ENCODE measurements around the gene IL12B. TPM values are rescaled to one million over a fixed set of nuclear protein-coding genes. Genes with fewer than 3 reads are reported as not detected.
"Not testable (repeated sequence)": the region's sequence is repeated elsewhere in the genome, so short reads cannot be mapped to it uniquely, and the experiment has no call there.

Gene IL12B
- total RNA-seq, 1 experiment from 2014 or later: not detected

- in situ Hi-C loops (cut with HindIII; ENCODE audit: low pct_unique_long_range_greater_than_20kb, low sequenced_read_pairs) (no loop called here), intact Hi-C loops (cut with micrococcal nuclease; ENCODE audit: unreplicated experiment) (no loop called here)
- no peak for DNase-seq (ENCODE audit: low read depth, low spot score)
- CTCF ChIA-PET: no interaction called here
- no TSS peak for BruUV-seq (replicated peaks)
- TF ChIP-seq TCF7L2 (IDR thresholded peaks at IDR 0.05; ENCODE audit: low read depth, low read length) (no peak), POLR2AphosphoS5 (IDR thresholded peaks at IDR 0.05; ENCODE audit: low read depth, low read length) (no peak), CTCF (IDR thresholded peaks at IDR 0.05) (no peak), REST (IDR thresholded peaks at IDR 0.05; ENCODE audit: insufficient read depth in 1 of 2, low read depth in 2 of 2, low read length in 1 of 2) (no peak), SIN3A (IDR thresholded peaks at IDR 0.05; ENCODE audit: borderline replicate concordance, insufficient read depth, low read depth, low read length) (no peak)
- H3K4me1 ChIP-seq (ENCODE audit: control insufficient read depth, insufficient read depth, low read length): no peaks in the 10 kb centered on the region
- H3K27me3 ChIP-seq (ENCODE audit: control insufficient read depth, insufficient read depth, low read length): no peaks in the 10 kb centered on the region; the same call in 1 of the 2 replicates
- H3K9me3 ChIP-seq (ENCODE audit: control insufficient read depth, insufficient read depth, low read depth, low read length): peaks cover 12% of the 10 kb centered on the region
- no peak overlapping the region for H3K4me3 ChIP-seq (ENCODE audit: low read depth in 2 of 2, low read length in 2 of 2)
- no peaks in the 10 kb centered on the region for H3K36me3 ChIP-seq (ENCODE audit: control insufficient read depth, insufficient read depth, low read length)
- H3K27ac ChIP-seq (ENCODE audit: low read length): no peak overlapping the region
- POLR2A ChIA-PET: no interaction called here
- ATAC-seq: no peak
Measured at GRCh38 chr5:159301466-159301865, 28.8 kb downstream of the IL12B start.

- POLR2A ChIA-PET; intact Hi-C loops (cut with micrococcal nuclease; ENCODE audit: unreplicated experiment); BruUV-seq (replicated peaks): not testable (repeated sequence)
Measured at GRCh38 chr5:159297300-159297699, 33.0 kb downstream of the IL12B start.

GRCh38 chr5:159294921-159295320 lies 35.4 kb downstream of the IL12B start:
- BruUV-seq (replicated peaks): no TSS peak
- H3K27me3 ChIP-seq (ENCODE audit: control insufficient read depth, insufficient read depth, low read length): no peaks in the 10 kb centered on the region
- intact Hi-C loops (cut with micrococcal nuclease; ENCODE audit: unreplicated experiment): no loop called here
- POLR2A ChIA-PET: no interaction called here
- CTCF ChIA-PET: no interaction called here
- TF ChIP-seq POLR2AphosphoS5 (IDR thresholded peaks at IDR 0.05; ENCODE audit: low read depth, low read length): no peak
- TF ChIP-seq TCF7L2 (IDR thresholded peaks at IDR 0.05; ENCODE audit: low read depth, low read length): no peak
- no peak for TF ChIP-seq CTCF (IDR thresholded peaks at IDR 0.05)
- no peak for TF ChIP-seq SIN3A (IDR thresholded peaks at IDR 0.05; ENCODE audit: borderline replicate concordance, insufficient read depth, low read depth, low read length)
- no peak for TF ChIP-seq REST (IDR thresholded peaks at IDR 0.05; ENCODE audit: insufficient read depth in 1 of 2, low read depth in 2 of 2, low read length in 1 of 2)
- H3K9me3 ChIP-seq (ENCODE audit: control insufficient read depth, insufficient read depth, low read depth, low read length): no peaks in the 10 kb centered on the region
- no peak for DNase-seq (ENCODE audit: low read depth, low spot score)
- in situ Hi-C loops (cut with HindIII; ENCODE audit: low pct_unique_long_range_greater_than_20kb, low sequenced_read_pairs): no loop called here
- no peaks in the 10 kb centered on the region for H3K36me3 ChIP-seq (ENCODE audit: control insufficient read depth, insufficient read depth, low read length)
- ATAC-seq: no peak
- H3K4me1 ChIP-seq (ENCODE audit: control insufficient read depth, insufficient read depth, low read length): no peaks in the 10 kb centered on the region
- no peak overlapping the region for H3K4me3 ChIP-seq (ENCODE audit: low read depth in 2 of 2, low read length in 2 of 2)
- no peak overlapping the region for H3K27ac ChIP-seq (ENCODE audit: low read length)

More at GRCh38 chr5:159297300-159297699, 33.0 kb downstream of the IL12B start:
- H3K27ac ChIP-seq (ENCODE audit: low read length); H3K4me1 ChIP-seq (ENCODE audit: control insufficient read depth, insufficient read depth, low read length); H3K36me3 ChIP-seq (ENCODE audit: control insufficient read depth, insufficient read depth, low read length); ATAC-seq; H3K27me3 ChIP-seq (ENCODE audit: control insufficient read depth, insufficient read depth, low read length); in situ Hi-C loops (cut with HindIII; ENCODE audit: low pct_unique_long_range_greater_than_20kb, low sequenced_read_pairs); H3K9me3 ChIP-seq (ENCODE audit: control insufficient read depth, insufficient read depth, low read depth, low read length); H3K4me3 ChIP-seq (ENCODE audit: low read depth in 2 of 2, low read length in 2 of 2); DNase-seq (ENCODE audit: low read depth, low spot score); CTCF ChIA-PET: not testable (repeated sequence)

All from Panc1 (cell line).